CD14-positive monocyte (primary cell): ENCODE data around the gene TP73. TPM values are rescaled to one million over a fixed set of nuclear protein-coding genes. Genes with fewer than 3 reads are reported as not detected.

Experiments used
- DNase-seq, 3 donors: peaks; one replicate each; pipeline ENCODE4 v3.0.0-alpha.2; 2011 to 2022
- H2AFZ ChIP-seq: 2 replicates; pipeline ENCODE4 v1.6.0; 2012; ENCODE audit warnings: mild to moderate bottlenecking, low read depth, low read length, inconsistent platforms; ENCODE audit not compliant: insufficient read depth, poor library complexity, severe bottlenecking
- H3K27ac ChIP-seq, 2 donors: 1 replicate in 1 of 2; 2 replicates in 1 of 2; pipeline ENCODE4 v1.5.1; 2012 to 2013; ENCODE audit warnings: low read length in 2 of 2, control low read depth in 1 of 2, inconsistent platforms in 1 of 2, low read depth in 1 of 2, mild to moderate bottlenecking in 1 of 2
- H3K27me3 ChIP-seq, 2 donors: one replicate each; pipeline versions ENCODE4 v1.6.0 to v1.6.1; 2011 to 2013; ENCODE audit warnings: low read length in 2 of 2; ENCODE audit not compliant: control insufficient read depth in 2 of 2, insufficient read depth in 2 of 2
- H3K36me3 ChIP-seq, 2 donors: replicated peaks in 1 of 2; 1 replicate in 1 of 2; 2 replicates in 1 of 2; pipeline versions ENCODE4 v1.5.1 to v1.6.1; 2012 to 2013; ENCODE audit warnings: low read length in 2 of 2, control low read depth in 1 of 2, inconsistent platforms in 1 of 2, mild to moderate bottlenecking in 1 of 2; ENCODE audit not compliant: insufficient read depth in 2 of 2, control insufficient read depth in 1 of 2
- H3K4me1 ChIP-seq, 2 donors: 1 replicate in 1 of 2; 2 replicates in 1 of 2; pipeline versions ENCODE4 v1.5.1 to v1.6.1; 2012 to 2013; ENCODE audit warnings: low read length in 2 of 2, control low read depth in 1 of 2, inconsistent platforms in 1 of 2, mild to moderate bottlenecking in 1 of 2, moderate library complexity in 1 of 2; ENCODE audit not compliant: insufficient read depth in 2 of 2, control insufficient read depth in 1 of 2
- H3K4me2 ChIP-seq: replicated peaks from 2 replicates; pipeline ENCODE3; 2012; ENCODE audit warnings: low read length, moderate library complexity, mild to moderate bottlenecking; ENCODE audit not compliant: poor library complexity, severe bottlenecking; ENCODE audit errors: extremely low read depth
- H3K4me3 ChIP-seq, 3 experiments: fragments of 200-600 bp in 1 of 3; sonication (generic) in 1 of 3; replicated peaks in 1 of 3; 1 replicate in 2 of 3; 2 replicates in 1 of 3; pipeline ENCODE4 v1.5.1; 2011 to 2013; ENCODE audit warnings: low read length in 3 of 3, mild to moderate bottlenecking in 3 of 3, control low read depth in 2 of 3, low read depth in 2 of 3, inconsistent platforms in 1 of 3, moderate library complexity in 1 of 3
- H3K79me2 ChIP-seq: 2 replicates; pipeline ENCODE4 v1.6.0; 2012; ENCODE audit warnings: mild to moderate bottlenecking, control low read depth, inconsistent platforms, low read length, moderate library complexity; ENCODE audit not compliant: insufficient read depth
- H3K9ac ChIP-seq: 2 replicates; pipeline ENCODE4 v1.6.0; 2017; ENCODE audit warnings: low read length, mild to moderate bottlenecking; ENCODE audit not compliant: insufficient read depth, poor library complexity, severe bottlenecking
- H3K9me3 ChIP-seq, 2 donors: replicated peaks in 1 of 2; 1 replicate in 1 of 2; 2 replicates in 1 of 2; pipeline versions ENCODE4 v1.5.1 to v1.6.1; 2012 to 2013; ENCODE audit warnings: low read length in 2 of 2, control low read depth in 1 of 2; ENCODE audit not compliant: control insufficient read depth in 1 of 2, insufficient read depth in 1 of 2
- H4K20me1 ChIP-seq: 2 replicates; pipeline ENCODE4 v1.6.0; 2012; ENCODE audit warnings: mild to moderate bottlenecking, low read length, control low read depth, moderate library complexity; ENCODE audit not compliant: insufficient read depth
- H3K27ac Mint-ChIP-seq, 7 donors: one replicate each; pipeline ENCODE4 v1.8.0; 2020; ENCODE audit warnings: mild to moderate bottlenecking in 7 of 7, mixed read lengths in 7 of 7, moderate library complexity in 6 of 7, inconsistent platforms in 2 of 7
- H3K27me3 Mint-ChIP-seq, 3 donors: one replicate each; pipeline ENCODE4 v1.8.0; 2021 to 2022; ENCODE audit warnings: low read depth in 3 of 3, mild to moderate bottlenecking in 3 of 3, mixed read lengths in 3 of 3, moderate library complexity in 3 of 3, inconsistent platforms in 1 of 3
- H3K36me3 Mint-ChIP-seq, 2 donors: one replicate each; pipeline ENCODE4 v1.8.0; 2020; ENCODE audit warnings: mixed read lengths in 2 of 2, inconsistent platforms in 1 of 2, mild to moderate bottlenecking in 1 of 2
- H3K4me1 Mint-ChIP-seq: one replicate; pipeline ENCODE4 v1.8.0; 2020; ENCODE audit warnings: mild to moderate bottlenecking, mixed read lengths
- H3K4me3 Mint-ChIP-seq, 2 donors: one replicate each; pipeline ENCODE4 v1.8.0; 2020; ENCODE audit warnings: mild to moderate bottlenecking in 2 of 2, mixed read lengths in 2 of 2, moderate library complexity in 1 of 2
- H3K9me3 Mint-ChIP-seq, 7 donors: one replicate each; pipeline ENCODE4 v1.8.0; 2020 to 2022; ENCODE audit warnings: mixed read lengths in 7 of 7, mild to moderate bottlenecking in 6 of 7, moderate library complexity in 6 of 7, inconsistent platforms in 2 of 7
- WGBS: methylation state at CpG from one replicate; pipeline ENCODE4 v1.1.5; 2013; ENCODE audit warnings: missing lambda C conversion rate; ENCODE audit not compliant: insufficient coverage; 5-methylcytosine and 5-hydroxymethylcytosine counted together
- intact Hi-C, 2 donors: fragments of 100-400 bp; cut with micrococcal nuclease; formaldehyde crosslinking; loops; one replicate each; pipeline versions ENCODE4 v1.15.0 to v1.15.1; 2023
- polyA plus RNA-seq, 3 donors: library from polyadenylated mRNA; depleted of rRNA in 1 of 3; unstranded in 2 of 3; stranded (reverse) in 1 of 3; fragments of 300-500 nt in 2 of 3; fragments of >200 nt in 1 of 3; fragmentation: Illumina TruSeq in 2 of 3; gene quantifications; 1 replicate in 2 of 3; 2 replicates in 1 of 3; pipeline ENCODE4 v1.2.3, GENCODE V29; 2012 to 2021
- TF ChIP-seq, protein P1 (sequence below): fragments of 200-600 bp; IDR thresholded peaks from one replicate; pipeline ENCODE4 v1.8.0; 2022; ENCODE audit warnings: antibody characterized with exemption, mild to moderate bottlenecking

The TP73 gene
- polyA plus RNA-seq, 3 donors = 0.21 to 0.42 TPM; not detected in 1

DNA sequence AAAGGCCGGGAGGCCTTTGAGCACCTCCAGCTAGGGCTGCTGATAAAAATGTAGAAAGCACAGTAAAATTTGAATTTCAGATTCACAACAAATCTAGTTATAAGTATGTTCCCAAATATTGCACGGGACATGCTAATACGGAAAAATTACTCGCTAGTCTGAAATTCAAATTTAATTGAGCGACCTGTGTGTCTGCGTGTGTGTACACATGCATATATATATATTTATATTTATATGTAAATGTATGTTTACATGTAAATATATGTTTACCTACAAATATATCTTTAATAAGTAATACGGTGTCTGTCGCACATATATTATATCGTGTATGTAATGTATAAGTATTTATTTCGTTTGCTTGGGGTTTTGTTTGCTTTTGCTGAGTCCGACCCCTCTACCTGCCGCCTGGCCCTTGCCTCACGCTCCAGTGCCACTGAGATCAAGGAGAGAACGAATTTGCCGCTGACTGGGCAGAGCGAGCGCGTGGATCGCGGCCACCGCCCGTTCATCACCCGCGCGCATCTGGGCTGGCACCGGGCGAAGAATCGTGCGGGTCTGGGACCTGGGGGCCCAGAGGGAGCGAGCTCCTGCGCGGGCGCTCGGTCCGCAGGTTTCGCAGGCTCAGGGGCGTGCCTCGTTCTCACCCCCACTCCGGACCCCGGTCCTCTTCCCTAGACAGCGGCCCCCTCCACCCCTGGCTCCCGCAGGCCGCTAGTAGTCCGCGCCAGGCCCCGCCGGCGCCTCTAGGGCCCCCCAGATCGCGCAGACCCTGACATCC, 1.9 kb upstream of the TP73 start:
- Histone ChIP-seq H3K9ac (no peak overlapping the region), H3K9me3 (peaks cover 0 to 9% of the 10 kb centered on the region in 2 donors), H3K36me3 (peaks cover 20 to 29% of the 10 kb centered on the region in 2 donors), H3K27ac (no peak overlapping the region), H3K27me3 (peaks cover 36 to 49% of the 10 kb centered on the region in 2 donors), H4K20me1 (peaks cover 8% of the 10 kb centered on the region), H3K79me2 (peaks cover 9% of the 10 kb centered on the region), H3K4me1 (peaks cover 36 to 48% of the 10 kb centered on the region in 2 donors), H3K4me3 (peak overlapping the region in 2 of 3 experiments; percentile 71 to 91), H2AFZ (peak overlapping the region; percentile 87), H3K4me2 (peak overlapping the region; percentile 87)
- Mint-ChIP-seq H3K36me3 (peaks cover 26 to 27% of the 10 kb centered on the region in 2 donors), H3K9me3 (peaks cover 0 to 15% (median 5%) of the 10 kb centered on the region in 7 donors), H3K4me3 (peak overlapping the region; percentile 82 to 90), H3K27ac (no peak overlapping the region), H3K27me3 (peaks cover 43 to 53% (median 47%) of the 10 kb centered on the region in 3 donors), H3K4me1 (peaks cover 26% of the 10 kb centered on the region)
- intact Hi-C loops = loop anchor here in 1 of 2 donors (10.0 kb wide), 1 partner anchor 244 kb away; no protein-coding TSS in a partner anchor
- 3% methylated on average over 41 of the region's 50 CpGs for WGBS
- DNase-seq = no peak
- TF ChIP-seq, protein P1, sequence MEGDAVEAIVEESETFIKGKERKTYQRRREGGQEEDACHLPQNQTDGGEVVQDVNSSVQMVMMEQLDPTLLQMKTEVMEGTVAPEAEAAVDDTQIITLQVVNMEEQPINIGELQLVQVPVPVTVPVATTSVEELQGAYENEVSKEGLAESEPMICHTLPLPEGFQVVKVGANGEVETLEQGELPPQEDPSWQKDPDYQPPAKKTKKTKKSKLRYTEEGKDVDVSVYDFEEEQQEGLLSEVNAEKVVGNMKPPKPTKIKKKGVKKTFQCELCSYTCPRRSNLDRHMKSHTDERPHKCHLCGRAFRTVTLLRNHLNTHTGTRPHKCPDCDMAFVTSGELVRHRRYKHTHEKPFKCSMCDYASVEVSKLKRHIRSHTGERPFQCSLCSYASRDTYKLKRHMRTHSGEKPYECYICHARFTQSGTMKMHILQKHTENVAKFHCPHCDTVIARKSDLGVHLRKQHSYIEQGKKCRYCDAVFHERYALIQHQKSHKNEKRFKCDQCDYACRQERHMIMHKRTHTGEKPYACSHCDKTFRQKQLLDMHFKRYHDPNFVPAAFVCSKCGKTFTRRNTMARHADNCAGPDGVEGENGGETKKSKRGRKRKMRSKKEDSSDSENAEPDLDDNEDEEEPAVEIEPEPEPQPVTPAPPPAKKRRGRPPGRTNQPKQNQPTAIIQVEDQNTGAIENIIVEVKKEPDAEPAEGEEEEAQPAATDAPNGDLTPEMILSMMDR = no peak

DNA sequence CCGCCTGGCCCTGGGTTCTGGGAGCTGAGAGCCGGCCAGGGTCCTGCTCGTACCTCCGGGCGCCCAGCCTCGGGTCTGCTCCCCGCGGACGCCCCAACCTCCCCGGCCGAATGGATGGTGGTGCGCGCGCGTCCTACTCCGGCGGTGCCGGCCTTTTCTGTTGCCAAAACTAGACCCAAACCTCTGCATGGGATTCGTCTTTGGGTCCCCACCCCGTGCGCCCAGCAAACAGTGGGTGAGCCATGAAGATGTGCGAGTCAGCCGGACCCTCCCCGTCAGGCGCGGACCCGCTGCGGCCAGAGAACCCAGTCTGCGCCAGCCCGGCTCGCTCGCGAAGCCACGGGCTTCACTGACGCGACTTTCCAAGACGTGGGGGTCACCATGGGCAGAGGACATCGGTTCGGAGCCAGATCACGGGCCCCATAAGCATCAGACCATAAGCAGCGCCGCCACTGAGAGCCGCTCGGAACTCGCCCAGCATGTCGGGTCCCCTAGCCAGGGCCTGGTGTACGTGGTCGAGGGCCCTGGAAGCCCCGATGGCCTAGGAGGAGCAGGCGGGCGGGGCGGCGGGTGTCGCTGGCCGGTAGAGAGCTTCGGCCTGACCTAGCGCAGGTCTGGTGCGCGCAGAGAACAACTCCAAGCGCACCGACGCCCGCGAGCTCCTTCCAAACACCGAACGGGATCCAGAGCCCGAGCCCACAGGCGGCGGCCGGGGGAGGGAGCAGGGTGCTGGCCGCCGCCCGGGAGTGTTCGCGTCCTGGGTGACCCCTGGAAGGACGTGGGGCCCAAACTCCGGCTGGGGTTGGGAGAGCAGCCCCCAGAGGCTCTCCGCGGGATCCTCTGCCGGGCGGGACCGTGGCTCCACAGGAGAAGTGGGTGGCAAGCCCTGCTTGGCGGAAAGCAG, 1.0 kb upstream of the TP73 start:
- DNase-seq = no peak

More for the DNA sequence above, 1.0 kb upstream of the TP73 start:
- peaks cover 0 to 9% of the 10 kb centered on the region in 2 donors for H3K9me3 ChIP-seq
- H3K4me3 Mint-ChIP-seq = peak overlapping the region in 1 of 2 donors; percentile 77
- H3K27ac ChIP-seq = no peak overlapping the region
- peaks cover 0 to 15% (median 5%) of the 10 kb centered on the region in 7 donors for H3K9me3 Mint-ChIP-seq
- H3K9ac ChIP-seq = no peak overlapping the region
- intact Hi-C loops = loop anchor here in 1 of 2 donors (10.0 kb wide), 1 partner anchor 244 kb away; no protein-coding TSS in a partner anchor
- H3K4me3 ChIP-seq = peak overlapping the region in 1 of 3 experiments; percentile 47
- WGBS = 6% methylated on average over 81 of the region's 83 CpGs
- H3K4me1 Mint-ChIP-seq = peaks cover 26% of the 10 kb centered on the region
- H3K36me3 Mint-ChIP-seq = peaks cover 18 to 19% of the 10 kb centered on the region in 2 donors
- peaks cover 36 to 48% of the 10 kb centered on the region in 2 donors for H3K4me1 ChIP-seq
- peaks cover 9% of the 10 kb centered on the region for H3K79me2 ChIP-seq
- peaks cover 36 to 57% of the 10 kb centered on the region in 2 donors for H3K27me3 ChIP-seq
- peak overlapping the region; percentile 87 for H3K4me2 ChIP-seq
- TF ChIP-seq, protein P1 = no peak
- H3K36me3 ChIP-seq = peaks cover 12 to 21% of the 10 kb centered on the region in 2 donors
- peaks cover 8% of the 10 kb centered on the region for H4K20me1 ChIP-seq
- peak overlapping the region in 1 of 7 donors; percentile 23 for H3K27ac Mint-ChIP-seq
- peaks cover 48 to 61% (median 55%) of the 10 kb centered on the region in 3 donors for H3K27me3 Mint-ChIP-seq
- H2AFZ ChIP-seq = peak overlapping the region; percentile 46
